Measurements from ENCODE around the gene FOXE1. TPM values are rescaled to one million over a fixed set of nuclear protein-coding genes. Genes with fewer than 3 reads are reported as not detected.

FOXE1 gene
- total RNA-seq, 1 experiment from 2014 or later, result 0.82 TPM

DNA sequence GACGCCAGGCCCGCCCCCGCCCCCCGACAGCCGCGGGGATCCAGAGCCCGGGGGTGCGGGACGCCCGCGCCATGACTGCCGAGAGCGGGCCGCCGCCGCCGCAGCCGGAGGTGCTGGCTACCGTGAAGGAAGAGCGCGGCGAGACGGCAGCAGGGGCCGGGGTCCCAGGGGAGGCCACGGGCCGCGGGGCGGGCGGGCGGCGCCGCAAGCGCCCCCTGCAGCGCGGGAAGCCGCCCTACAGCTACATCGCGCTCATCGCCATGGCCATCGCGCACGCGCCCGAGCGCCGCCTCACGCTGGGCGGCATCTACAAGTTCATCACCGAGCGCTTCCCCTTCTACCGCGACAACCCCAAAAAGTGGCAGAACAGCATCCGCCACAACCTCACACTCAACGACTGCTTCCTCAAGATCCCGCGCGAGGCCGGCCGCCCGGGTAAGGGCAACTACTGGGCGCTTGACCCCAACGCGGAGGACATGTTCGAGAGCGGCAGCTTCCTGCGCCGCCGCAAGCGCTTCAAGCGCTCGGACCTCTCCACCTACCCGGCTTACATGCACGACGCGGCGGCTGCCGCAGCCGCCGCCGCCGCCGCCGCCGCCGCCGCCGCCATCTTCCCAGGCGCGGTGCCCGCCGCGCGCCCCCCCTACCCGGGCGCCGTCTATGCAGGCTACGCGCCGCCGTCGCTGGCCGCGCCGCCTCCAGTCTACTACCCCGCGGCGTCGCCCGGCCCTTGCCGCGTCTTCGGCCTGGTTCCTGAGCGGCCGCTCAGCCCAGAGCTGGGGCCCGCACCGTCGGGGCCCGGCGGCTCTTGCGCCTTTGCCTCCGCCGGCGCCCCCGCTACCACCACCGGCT is 1.0 kb downstream of the FOXE1 start:
- no TSS peak for BruUV-seq (replicated peaks)
- in situ Hi-C loops (cut with HindIII; ENCODE audit: low pct_unique_long_range_greater_than_20kb, low sequenced_read_pairs) (no loop called here), intact Hi-C loops (cut with micrococcal nuclease; ENCODE audit: unreplicated experiment) (no loop called here)
- Histone ChIP-seq H3K4me1 (ENCODE audit: control insufficient read depth, insufficient read depth, low read length) (no peaks in the 10 kb centered on the region), H3K27ac (ENCODE audit: low read length) (no peak overlapping the region), H3K9me3 (ENCODE audit: control insufficient read depth, insufficient read depth, low read depth, low read length) (no peaks in the 10 kb centered on the region), H3K27me3 (ENCODE audit: control insufficient read depth, insufficient read depth, low read length) (no peaks in the 10 kb centered on the region), H3K36me3 (ENCODE audit: control insufficient read depth, insufficient read depth, low read length) (no peaks in the 10 kb centered on the region), H3K4me3 (ENCODE audit: low read depth in 2 of 2, low read length in 2 of 2) (no peak overlapping the region)
- CTCF ChIA-PET, result no interaction called here
- ATAC-seq, result no peak
- TF ChIP-seq, protein P1, sequence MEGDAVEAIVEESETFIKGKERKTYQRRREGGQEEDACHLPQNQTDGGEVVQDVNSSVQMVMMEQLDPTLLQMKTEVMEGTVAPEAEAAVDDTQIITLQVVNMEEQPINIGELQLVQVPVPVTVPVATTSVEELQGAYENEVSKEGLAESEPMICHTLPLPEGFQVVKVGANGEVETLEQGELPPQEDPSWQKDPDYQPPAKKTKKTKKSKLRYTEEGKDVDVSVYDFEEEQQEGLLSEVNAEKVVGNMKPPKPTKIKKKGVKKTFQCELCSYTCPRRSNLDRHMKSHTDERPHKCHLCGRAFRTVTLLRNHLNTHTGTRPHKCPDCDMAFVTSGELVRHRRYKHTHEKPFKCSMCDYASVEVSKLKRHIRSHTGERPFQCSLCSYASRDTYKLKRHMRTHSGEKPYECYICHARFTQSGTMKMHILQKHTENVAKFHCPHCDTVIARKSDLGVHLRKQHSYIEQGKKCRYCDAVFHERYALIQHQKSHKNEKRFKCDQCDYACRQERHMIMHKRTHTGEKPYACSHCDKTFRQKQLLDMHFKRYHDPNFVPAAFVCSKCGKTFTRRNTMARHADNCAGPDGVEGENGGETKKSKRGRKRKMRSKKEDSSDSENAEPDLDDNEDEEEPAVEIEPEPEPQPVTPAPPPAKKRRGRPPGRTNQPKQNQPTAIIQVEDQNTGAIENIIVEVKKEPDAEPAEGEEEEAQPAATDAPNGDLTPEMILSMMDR (IDR thresholded peaks at IDR 0.05), result no peak
- TF ChIP-seq SIN3A (IDR thresholded peaks at IDR 0.05; ENCODE audit: borderline replicate concordance, insufficient read depth, low read depth, low read length), result no peak
- TF ChIP-seq, protein P2, sequence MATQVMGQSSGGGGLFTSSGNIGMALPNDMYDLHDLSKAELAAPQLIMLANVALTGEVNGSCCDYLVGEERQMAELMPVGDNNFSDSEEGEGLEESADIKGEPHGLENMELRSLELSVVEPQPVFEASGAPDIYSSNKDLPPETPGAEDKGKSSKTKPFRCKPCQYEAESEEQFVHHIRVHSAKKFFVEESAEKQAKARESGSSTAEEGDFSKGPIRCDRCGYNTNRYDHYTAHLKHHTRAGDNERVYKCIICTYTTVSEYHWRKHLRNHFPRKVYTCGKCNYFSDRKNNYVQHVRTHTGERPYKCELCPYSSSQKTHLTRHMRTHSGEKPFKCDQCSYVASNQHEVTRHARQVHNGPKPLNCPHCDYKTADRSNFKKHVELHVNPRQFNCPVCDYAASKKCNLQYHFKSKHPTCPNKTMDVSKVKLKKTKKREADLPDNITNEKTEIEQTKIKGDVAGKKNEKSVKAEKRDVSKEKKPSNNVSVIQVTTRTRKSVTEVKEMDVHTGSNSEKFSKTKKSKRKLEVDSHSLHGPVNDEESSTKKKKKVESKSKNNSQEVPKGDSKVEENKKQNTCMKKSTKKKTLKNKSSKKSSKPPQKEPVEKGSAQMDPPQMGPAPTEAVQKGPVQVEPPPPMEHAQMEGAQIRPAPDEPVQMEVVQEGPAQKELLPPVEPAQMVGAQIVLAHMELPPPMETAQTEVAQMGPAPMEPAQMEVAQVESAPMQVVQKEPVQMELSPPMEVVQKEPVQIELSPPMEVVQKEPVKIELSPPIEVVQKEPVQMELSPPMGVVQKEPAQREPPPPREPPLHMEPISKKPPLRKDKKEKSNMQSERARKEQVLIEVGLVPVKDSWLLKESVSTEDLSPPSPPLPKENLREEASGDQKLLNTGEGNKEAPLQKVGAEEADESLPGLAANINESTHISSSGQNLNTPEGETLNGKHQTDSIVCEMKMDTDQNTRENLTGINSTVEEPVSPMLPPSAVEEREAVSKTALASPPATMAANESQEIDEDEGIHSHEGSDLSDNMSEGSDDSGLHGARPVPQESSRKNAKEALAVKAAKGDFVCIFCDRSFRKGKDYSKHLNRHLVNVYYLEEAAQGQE (IDR thresholded peaks at IDR 0.05; ENCODE audit: insufficient read depth in 1 of 2, low read depth in 2 of 2, low read length in 1 of 2), result no peak
- TF ChIP-seq POLR2AphosphoS5 (IDR thresholded peaks at IDR 0.05; ENCODE audit: low read depth, low read length), result no peak
- no peak for TF ChIP-seq TCF7L2 (IDR thresholded peaks at IDR 0.05; ENCODE audit: low read depth, low read length)
- DNase-seq (ENCODE audit: low read depth, low spot score), result no peak
- POLR2A ChIA-PET, result no interaction called here

DNA sequence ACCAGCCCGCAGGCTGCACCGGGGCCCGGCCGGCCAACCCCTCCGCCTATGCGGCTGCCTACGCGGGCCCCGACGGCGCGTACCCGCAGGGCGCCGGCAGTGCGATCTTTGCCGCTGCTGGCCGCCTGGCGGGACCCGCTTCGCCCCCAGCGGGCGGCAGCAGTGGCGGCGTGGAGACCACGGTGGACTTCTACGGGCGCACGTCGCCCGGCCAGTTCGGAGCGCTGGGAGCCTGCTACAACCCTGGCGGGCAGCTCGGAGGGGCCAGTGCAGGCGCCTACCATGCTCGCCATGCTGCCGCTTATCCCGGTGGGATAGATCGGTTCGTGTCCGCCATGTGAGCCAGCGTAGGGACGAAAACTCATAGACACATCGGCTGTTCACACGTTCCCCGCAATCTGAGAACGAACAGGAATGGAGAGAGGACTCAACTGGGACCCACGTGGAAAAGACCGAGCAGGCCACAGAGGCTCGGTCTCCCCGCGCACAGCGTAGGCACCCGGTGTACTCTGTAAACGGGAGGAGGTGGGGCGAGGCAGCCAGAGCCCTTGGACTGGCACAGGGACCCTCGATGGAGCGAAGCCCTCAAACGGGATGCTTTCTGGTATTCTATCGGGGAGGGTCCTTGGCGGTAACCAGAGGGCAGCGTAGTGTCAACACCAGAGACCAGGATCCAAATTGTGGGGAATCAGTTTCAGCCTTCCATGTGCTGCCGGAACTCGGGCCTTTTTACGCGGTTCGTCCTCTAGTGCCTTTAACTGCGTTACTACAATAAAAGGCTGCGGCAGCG is 1.9 kb downstream of the FOXE1 start:
- no peak for ATAC-seq
- BruUV-seq (replicated peaks), result no TSS peak
- POLR2A ChIA-PET, result no interaction called here
- intact Hi-C loops (cut with micrococcal nuclease; ENCODE audit: unreplicated experiment) (no loop called here), in situ Hi-C loops (cut with HindIII; ENCODE audit: low pct_unique_long_range_greater_than_20kb, low sequenced_read_pairs) (no loop called here)
- no peak for TF ChIP-seq POLR2AphosphoS5 (IDR thresholded peaks at IDR 0.05; ENCODE audit: low read depth, low read length)
- TF ChIP-seq, protein P2 (IDR thresholded peaks at IDR 0.05; ENCODE audit: insufficient read depth in 1 of 2, low read depth in 2 of 2, low read length in 1 of 2), result no peak
- TF ChIP-seq, protein P1 (IDR thresholded peaks at IDR 0.05), result no peak
- TF ChIP-seq SIN3A (IDR thresholded peaks at IDR 0.05; ENCODE audit: borderline replicate concordance, insufficient read depth, low read depth, low read length), result no peak
- TF ChIP-seq TCF7L2 (IDR thresholded peaks at IDR 0.05; ENCODE audit: low read depth, low read length), result no peak
- Histone ChIP-seq H3K4me3 (ENCODE audit: low read depth in 2 of 2, low read length in 2 of 2) (no peak overlapping the region), H3K27ac (ENCODE audit: low read length) (no peak overlapping the region), H3K27me3 (ENCODE audit: control insufficient read depth, insufficient read depth, low read length) (no peaks in the 10 kb centered on the region), H3K4me1 (ENCODE audit: control insufficient read depth, insufficient read depth, low read length) (no peaks in the 10 kb centered on the region), H3K36me3 (ENCODE audit: control insufficient read depth, insufficient read depth, low read length) (no peaks in the 10 kb centered on the region), H3K9me3 (ENCODE audit: control insufficient read depth, insufficient read depth, low read depth, low read length) (no peaks in the 10 kb centered on the region)
- CTCF ChIA-PET, result no interaction called here
- no peak for DNase-seq (ENCODE audit: low read depth, low spot score)
